ENCODE data around the gene PLOD1. TPM values are rescaled to one million over a fixed set of nuclear protein-coding genes. Genes with fewer than 3 reads are reported as not detected.
"Not testable (repeated sequence)": the region's sequence is repeated elsewhere in the genome, so short reads cannot be mapped to it uniquely, and the experiment has no call there.

Gene PLOD1
- total and polyA plus RNA-seq, 12 donors: 37.1 to 133 (median 79.9) TPM

DNA sequence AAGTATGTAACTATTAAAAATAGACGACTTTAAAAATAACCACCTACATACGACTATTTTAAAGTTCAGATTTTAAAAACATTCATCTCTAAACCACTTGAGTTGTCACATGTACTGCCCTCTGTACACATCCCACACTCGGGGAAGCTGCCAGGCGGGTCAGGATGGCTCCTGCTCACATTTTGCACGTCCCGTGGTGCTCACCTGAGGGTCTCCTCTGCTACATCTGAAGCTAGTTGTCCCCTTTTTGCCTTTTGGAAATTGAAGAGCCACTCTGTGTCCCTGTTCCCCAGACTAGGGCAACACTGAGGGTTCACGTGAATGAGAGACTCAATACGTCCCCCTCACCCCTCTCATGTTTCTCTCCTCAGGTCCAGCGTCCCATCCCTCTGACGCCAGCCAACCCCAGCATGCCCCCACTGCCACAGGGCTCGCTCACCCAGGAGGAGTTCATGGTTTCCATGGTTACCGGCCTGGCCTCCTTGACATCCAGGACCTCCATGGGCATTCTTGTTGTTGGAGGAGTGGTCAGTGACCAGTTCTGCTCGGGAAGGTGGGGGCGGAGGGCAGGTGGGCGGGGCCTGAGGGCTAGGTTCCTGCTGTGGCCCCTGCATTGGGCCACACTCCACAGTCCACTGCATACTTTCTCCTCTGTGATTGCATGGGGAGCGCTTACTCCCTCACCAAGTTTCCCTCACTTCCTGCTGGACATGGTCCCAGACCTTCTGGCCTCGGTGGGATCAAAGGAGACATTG is 71.8 kb downstream of the PLOD1 start:
- 84 to 87% (median 85%) methylated on average over 12 to 17 of the region's 17 CpGs for WGBS, 4 donors
- Histone ChIP-seq H3K9me3 (replicated peaks in 1 of 3) (no peaks in the 10 kb centered on the region), H3K4me1 (replicated peaks in 1 of 2) (no peaks in the 10 kb centered on the region), H3K27me3 (no peaks in the 10 kb centered on the region), H3K36me3 (replicated peaks in 1 of 2) (peaks cover 0 to 84% of the 10 kb centered on the region in 2 donors), H3K4me3 (no peak overlapping the region), H3K27ac (no peak overlapping the region)
- TF ChIP-seq, protein P1, sequence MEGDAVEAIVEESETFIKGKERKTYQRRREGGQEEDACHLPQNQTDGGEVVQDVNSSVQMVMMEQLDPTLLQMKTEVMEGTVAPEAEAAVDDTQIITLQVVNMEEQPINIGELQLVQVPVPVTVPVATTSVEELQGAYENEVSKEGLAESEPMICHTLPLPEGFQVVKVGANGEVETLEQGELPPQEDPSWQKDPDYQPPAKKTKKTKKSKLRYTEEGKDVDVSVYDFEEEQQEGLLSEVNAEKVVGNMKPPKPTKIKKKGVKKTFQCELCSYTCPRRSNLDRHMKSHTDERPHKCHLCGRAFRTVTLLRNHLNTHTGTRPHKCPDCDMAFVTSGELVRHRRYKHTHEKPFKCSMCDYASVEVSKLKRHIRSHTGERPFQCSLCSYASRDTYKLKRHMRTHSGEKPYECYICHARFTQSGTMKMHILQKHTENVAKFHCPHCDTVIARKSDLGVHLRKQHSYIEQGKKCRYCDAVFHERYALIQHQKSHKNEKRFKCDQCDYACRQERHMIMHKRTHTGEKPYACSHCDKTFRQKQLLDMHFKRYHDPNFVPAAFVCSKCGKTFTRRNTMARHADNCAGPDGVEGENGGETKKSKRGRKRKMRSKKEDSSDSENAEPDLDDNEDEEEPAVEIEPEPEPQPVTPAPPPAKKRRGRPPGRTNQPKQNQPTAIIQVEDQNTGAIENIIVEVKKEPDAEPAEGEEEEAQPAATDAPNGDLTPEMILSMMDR (IDR thresholded peaks at IDR 0.05): no peak
- no peak for TF ChIP-seq POLR2A (IDR thresholded peaks at IDR 0.05)
- intact Hi-C loops (cut with DNase I): no loop called here
- no peak for DNase-seq

DNA sequence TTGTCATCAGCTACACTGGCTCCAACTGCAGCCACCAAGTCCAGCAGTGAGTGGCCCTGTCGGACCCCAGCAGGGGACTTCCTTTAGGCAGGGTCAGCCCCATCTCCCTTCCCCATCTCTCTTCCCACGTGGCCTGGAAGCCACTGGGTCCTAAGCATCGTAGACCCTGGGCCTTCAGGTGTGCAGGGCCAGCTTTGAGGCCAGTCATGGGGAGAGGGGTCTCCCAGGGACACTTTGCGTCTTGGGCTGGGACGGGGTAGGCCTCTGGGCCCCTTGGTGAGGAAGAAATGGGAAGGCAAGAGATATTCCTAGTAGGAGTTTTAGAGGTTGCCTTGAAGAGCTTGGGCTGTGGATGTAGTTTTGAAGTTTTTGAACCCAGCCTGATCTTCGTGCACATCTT is 72.7 kb downstream of the PLOD1 start:
- WGBS, 4 donors: 90 to 95% (median 92%) methylated on average over 6 of the region's 6 CpGs
- Histone ChIP-seq H3K36me3 (replicated peaks in 1 of 2) (peaks cover 0 to 84% of the 10 kb centered on the region in 2 donors), H3K4me1 (replicated peaks in 1 of 2) (no peaks in the 10 kb centered on the region), H3K27me3 (no peaks in the 10 kb centered on the region), H3K27ac (no peak overlapping the region), H3K4me3 (no peak overlapping the region), H3K9me3 (replicated peaks in 1 of 3) (no peaks in the 10 kb centered on the region)
- TF ChIP-seq, protein P1 (IDR thresholded peaks at IDR 0.05): no peak
- TF ChIP-seq POLR2A (IDR thresholded peaks at IDR 0.05): no peak
- no peak for DNase-seq
- intact Hi-C loops (cut with DNase I): no loop called here

DNA sequence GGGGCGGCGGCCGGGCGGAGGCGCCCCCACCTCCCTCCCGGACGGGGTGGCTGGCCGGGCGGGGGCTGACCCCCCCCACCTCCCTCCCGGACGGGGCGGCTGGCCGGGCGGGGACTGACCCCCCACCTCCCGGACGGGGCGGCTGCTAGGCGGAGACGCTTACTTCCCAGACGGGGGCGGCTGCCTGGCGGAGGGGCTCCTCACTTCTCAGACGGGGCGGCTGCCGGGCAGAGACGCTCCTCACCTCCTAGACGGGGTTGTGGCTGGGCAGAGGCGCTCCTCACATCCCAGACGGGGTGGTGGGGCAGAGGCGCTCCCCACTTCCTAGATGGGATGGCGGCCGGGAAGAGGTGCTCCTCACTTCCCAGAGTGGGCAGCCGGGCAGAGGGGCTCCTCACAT is 73.8 kb downstream of the PLOD1 start:
- intact Hi-C loops (cut with DNase I): not testable (repeated sequence)

DNA sequence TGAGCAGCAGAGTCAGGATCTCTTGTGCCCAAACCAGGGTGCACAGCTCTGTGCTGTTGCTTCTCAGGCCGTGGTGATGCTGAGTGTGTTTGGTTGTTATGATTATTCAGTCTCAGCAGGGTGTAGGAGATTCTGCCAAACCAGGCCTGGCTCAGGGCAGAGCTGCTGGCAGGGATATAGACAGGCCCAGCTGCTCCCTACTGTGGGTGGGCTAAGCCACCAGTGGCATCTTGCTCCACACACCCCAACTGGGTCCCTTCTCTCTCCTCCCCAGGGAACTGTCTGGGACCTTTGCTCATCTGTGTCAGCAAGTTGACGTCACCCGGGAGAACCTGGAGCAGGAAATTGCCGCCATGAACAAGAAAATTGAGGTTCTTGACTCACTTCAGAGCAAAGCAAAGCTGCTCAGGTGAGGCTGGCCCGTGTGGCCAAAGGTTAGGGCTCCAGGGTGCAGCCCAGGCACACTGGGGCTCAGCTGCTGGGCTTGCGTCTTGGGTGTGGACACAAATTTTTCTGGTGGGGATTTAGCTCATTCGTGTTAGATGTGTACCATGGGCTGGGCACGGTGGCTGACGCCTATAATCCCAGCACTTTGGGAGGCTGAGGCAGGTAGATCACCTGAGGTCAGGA is 74.9 kb downstream of the PLOD1 start:
- DNase-seq: no peak
- Histone ChIP-seq H3K4me1 (replicated peaks in 1 of 2) (no peaks in the 10 kb centered on the region), H3K9me3 (replicated peaks in 1 of 3) (no peaks in the 10 kb centered on the region), H3K27ac (no peak overlapping the region), H3K36me3 (replicated peaks in 1 of 2) (peaks cover 0 to 76% of the 10 kb centered on the region in 2 donors), H3K27me3 (no peaks in the 10 kb centered on the region), H3K4me3 (no peak overlapping the region)
- intact Hi-C loops (cut with DNase I): no loop called here
- TF ChIP-seq, protein P1 (IDR thresholded peaks at IDR 0.05): no peak
- TF ChIP-seq POLR2A (IDR thresholded peaks at IDR 0.05): no peak
- 90 to 97% (median 94%) methylated on average over 6 to 9 of the region's 9 CpGs for WGBS, 4 donors

More for the DNA sequence above, 73.8 kb downstream of the PLOD1 start:
- WGBS, 4 donors: 93 to 97% (median 95%) methylated on average over 21 to 32 of the region's 33 CpGs; no CpG with 5 or more reads in 1 of the 4 donors
- H3K4me3 ChIP-seq; H3K9me3 ChIP-seq (replicated peaks in 1 of 3); H3K27ac ChIP-seq; H3K4me1 ChIP-seq (replicated peaks in 1 of 2); DNase-seq; H3K27me3 ChIP-seq: not testable (repeated sequence)
- peaks cover 0 to 84% of the 10 kb centered on the region in 2 donors for H3K36me3 ChIP-seq (replicated peaks in 1 of 2)
